Nephron (organoid): ENCODE results near the gene ZBTB43.
"Not testable (repeated sequence)": the region's sequence is repeated elsewhere in the genome, so short reads cannot be mapped to it uniquely, and the experiment has no call there.

ENCODE experiments used
- H3K27ac Mint-ChIP-seq, 3 experiments: 2 replicates each; pipeline ENCODE4 v1.8.0; 2020; ENCODE audit warnings: mixed read lengths in 3 of 3, mild to moderate bottlenecking in 2 of 3, moderate library complexity in 1 of 3
- H3K27me3 Mint-ChIP-seq: 2 replicates; pipeline ENCODE4 v1.8.0; 2021; ENCODE audit warnings: low read depth, mild to moderate bottlenecking, moderate library complexity, mixed read lengths
- H3K36me3 Mint-ChIP-seq: 2 replicates; pipeline ENCODE4 v1.8.0; 2020; ENCODE audit warnings: low read depth, mixed read lengths
- H3K4me1 Mint-ChIP-seq: 2 replicates; pipeline ENCODE4 v1.8.0; 2020; ENCODE audit warnings: mixed read lengths
- H3K4me3 Mint-ChIP-seq, 3 experiments: 2 replicates each; pipeline ENCODE4 v1.8.0; 2020; ENCODE audit warnings: mild to moderate bottlenecking in 3 of 3, mixed read lengths in 3 of 3, moderate library complexity in 2 of 3
- H3K9me3 Mint-ChIP-seq: 2 replicates; pipeline ENCODE4 v1.8.0; 2020; ENCODE audit warnings: mixed read lengths
- CTCF ChIP-seq, 3 experiments: fragments of 200-600 bp; sonication (generic); IDR thresholded peaks; one replicate each; pipeline ENCODE4 v1.5.0; 2021; ENCODE audit warnings: antibody characterized with exemption in 3 of 3; ENCODE audit not compliant: unreplicated experiment in 3 of 3

Gene ZBTB43

GRCh38 chr9:126818482-126818881 lies 13.6 kb downstream of the ZBTB43 start:
- no peaks in the 10 kb centered on the region for H3K27me3 Mint-ChIP-seq
- peaks cover 45% of the 10 kb centered on the region for H3K9me3 Mint-ChIP-seq
- TF ChIP-seq CTCF (IDR thresholded peaks at IDR 0.05; ENCODE audit: unreplicated experiment in 3 of 3): no peak
- peaks cover 94% of the 10 kb centered on the region for H3K36me3 Mint-ChIP-seq
- no peak overlapping the region for H3K4me3 Mint-ChIP-seq
- no peaks in the 10 kb centered on the region for H3K4me1 Mint-ChIP-seq
- H3K27ac Mint-ChIP-seq: no peak overlapping the region

GRCh38 chr9:126819482-126819881 lies 14.6 kb downstream of the ZBTB43 start:
- no peaks in the 10 kb centered on the region for H3K4me1 Mint-ChIP-seq
- H3K4me3 Mint-ChIP-seq: no peak overlapping the region
- H3K27me3 Mint-ChIP-seq: no peaks in the 10 kb centered on the region
- no peak overlapping the region for H3K27ac Mint-ChIP-seq
- H3K9me3 Mint-ChIP-seq: peaks cover 43% of the 10 kb centered on the region
- H3K36me3 Mint-ChIP-seq: peaks cover 90% of the 10 kb centered on the region
- no peak for TF ChIP-seq CTCF (IDR thresholded peaks at IDR 0.05; ENCODE audit: unreplicated experiment in 3 of 3)

- peaks cover 28% of the 10 kb centered on the region for H3K9me3 Mint-ChIP-seq
- H3K27me3 Mint-ChIP-seq: no peaks in the 10 kb centered on the region
- no peak overlapping the region for H3K27ac Mint-ChIP-seq
- peaks cover 81% of the 10 kb centered on the region for H3K36me3 Mint-ChIP-seq
- H3K4me1 Mint-ChIP-seq: no peaks in the 10 kb centered on the region
- TF ChIP-seq CTCF (IDR thresholded peaks at IDR 0.05; ENCODE audit: unreplicated experiment in 3 of 3): no peak
- H3K4me3 Mint-ChIP-seq: no peak overlapping the region
Observed at GRCh38 chr9:126822278-126822677, 17.4 kb downstream of the ZBTB43 start.

- Mint-ChIP-seq H3K27ac (no peak overlapping the region), H3K27me3 (no peaks in the 10 kb centered on the region), H3K4me3 (no peak overlapping the region), H3K4me1 (no peaks in the 10 kb centered on the region), H3K9me3 (peaks cover 25% of the 10 kb centered on the region), H3K36me3 (peaks cover 77% of the 10 kb centered on the region)
- TF ChIP-seq CTCF (IDR thresholded peaks at IDR 0.05; ENCODE audit: unreplicated experiment in 3 of 3): no peak
Observed at GRCh38 chr9:126822873-126823272, 18.0 kb downstream of the ZBTB43 start.

GRCh38 chr9:126824052-126824451 lies 19.2 kb downstream of the ZBTB43 start:
- not testable (repeated sequence) for H3K4me3 Mint-ChIP-seq, H3K27ac Mint-ChIP-seq, H3K27me3 Mint-ChIP-seq, H3K4me1 Mint-ChIP-seq
- H3K9me3 Mint-ChIP-seq: peaks cover 14% of the 10 kb centered on the region
- H3K36me3 Mint-ChIP-seq: peaks cover 69% of the 10 kb centered on the region

GRCh38 chr9:126827227-126827626 lies 22.4 kb downstream of the ZBTB43 start:
- H3K9me3 Mint-ChIP-seq: no peaks in the 10 kb centered on the region
- no peaks in the 10 kb centered on the region for H3K27me3 Mint-ChIP-seq
- H3K36me3 Mint-ChIP-seq: peaks cover 55% of the 10 kb centered on the region
- TF ChIP-seq CTCF (IDR thresholded peaks at IDR 0.05; ENCODE audit: unreplicated experiment in 3 of 3): no peak
- H3K27ac Mint-ChIP-seq: no peak overlapping the region
- H3K4me3 Mint-ChIP-seq: no peak overlapping the region
- H3K4me1 Mint-ChIP-seq: no peaks in the 10 kb centered on the region
